HUES48 (cell line): ENCODE results near the gene GRK7.
"Not testable (repeated sequence)": the region's sequence is repeated elsewhere in the genome, so short reads cannot be mapped to it uniquely, and the experiment has no call there.

Source experiments
- H3K27ac ChIP-seq: one replicate; pipeline ENCODE4 v1.7.0; 2013; ENCODE audit warnings: low read depth, low read length, inconsistent platforms
- H3K27me3 ChIP-seq: 2 replicates; pipeline ENCODE4 v1.6.1; 2013; ENCODE audit warnings: mild to moderate bottlenecking, low read length; ENCODE audit not compliant: control insufficient read depth, insufficient read depth
- H3K36me3 ChIP-seq: 2 replicates; pipeline ENCODE4 v1.6.1; 2013; ENCODE audit warnings: low read length; ENCODE audit not compliant: control insufficient read depth, insufficient read depth
- H3K4me1 ChIP-seq: 2 replicates; pipeline ENCODE4 v1.6.1; 2013; ENCODE audit warnings: mild to moderate bottlenecking, low read length; ENCODE audit not compliant: control insufficient read depth, insufficient read depth
- H3K4me3 ChIP-seq: 2 replicates; pipeline ENCODE4 v1.5.1; 2013; ENCODE audit warnings: mild to moderate bottlenecking, low read depth, low read length
- H3K9ac ChIP-seq: 2 replicates; pipeline ENCODE4 v1.6.1; 2013; ENCODE audit warnings: mild to moderate bottlenecking, low read depth, low read length, moderate library complexity
- H3K9me3 ChIP-seq: 2 replicates; pipeline ENCODE4 v1.6.1; 2013; ENCODE audit warnings: low read length; ENCODE audit not compliant: control insufficient read depth, insufficient read depth

GRK7 gene

GRCh38 chr3:141754032-141754431 lies 9.2 kb upstream of the GRK7 start:
- H3K27me3 ChIP-seq, result no peaks in the 10 kb centered on the region
- H3K9ac ChIP-seq, result no peak overlapping the region
- no peaks in the 10 kb centered on the region for H3K9me3 ChIP-seq
- 0 out of 2 replicates have a peak, but pooled peaks cover 5% of the 10 kb centered on the region for H3K36me3 ChIP-seq
- H3K4me1 ChIP-seq, result peaks cover 4% of the 10 kb centered on the region; the same call in 1 of the 2 replicates
- H3K27ac ChIP-seq, result no peak overlapping the region
- H3K4me3 ChIP-seq, result no peak overlapping the region

- H3K4me3 ChIP-seq, result not testable (repeated sequence)
Measured at GRCh38 chr3:141762552-141762951, 656 bp upstream of the GRK7 start.

GRCh38 chr3:141764045-141764444 lies 837 bp downstream of the GRK7 start:
- Histone ChIP-seq H3K9ac (no peak overlapping the region), H3K36me3 (no peaks in the 10 kb centered on the region), H3K4me3 (no peak overlapping the region), H3K9me3 (0 out of 2 replicates have a peak, but pooled peaks cover 4% of the 10 kb centered on the region), H3K4me1 (no peaks in the 10 kb centered on the region), H3K27me3 (no peaks in the 10 kb centered on the region), H3K27ac (no peak overlapping the region)

More at GRCh38 chr3:141762552-141762951, 656 bp upstream of the GRK7 start:
- H3K4me1 ChIP-seq, H3K9me3 ChIP-seq, H3K9ac ChIP-seq, H3K27me3 ChIP-seq, H3K36me3 ChIP-seq: not testable (repeated sequence)
- peak overlapping the region; percentile 47 for H3K27ac ChIP-seq

- Histone ChIP-seq H3K9me3 (0 out of 2 replicates have a peak, but pooled peaks cover 4% of the 10 kb centered on the region), H3K36me3 (no peaks in the 10 kb centered on the region), H3K4me3 (no peak overlapping the region), H3K27ac (no peak overlapping the region), H3K27me3 (no peaks in the 10 kb centered on the region), H3K9ac (no peak overlapping the region), H3K4me1 (no peaks in the 10 kb centered on the region)
Measured at GRCh38 chr3:141764465-141764864, 1.3 kb downstream of the GRK7 start.

GRCh38 chr3:141764986-141765385 lies 1.8 kb downstream of the GRK7 start:
- Histone ChIP-seq H3K27ac (no peak overlapping the region), H3K9me3 (0 out of 2 replicates have a peak, but pooled peaks cover 4% of the 10 kb centered on the region), H3K4me3 (no peak overlapping the region), H3K4me1 (no peaks in the 10 kb centered on the region), H3K27me3 (no peaks in the 10 kb centered on the region), H3K9ac (no peak overlapping the region), H3K36me3 (no peaks in the 10 kb centered on the region)

- Histone ChIP-seq H3K36me3 (no peaks in the 10 kb centered on the region), H3K9ac (no peak overlapping the region), H3K9me3 (0 out of 2 replicates have a peak, but pooled peaks cover 4% of the 10 kb centered on the region), H3K27ac (no peak overlapping the region), H3K27me3 (no peaks in the 10 kb centered on the region), H3K4me1 (no peaks in the 10 kb centered on the region), H3K4me3 (no peak overlapping the region)
Measured at GRCh38 chr3:141767066-141767465, 3.9 kb downstream of the GRK7 start.

- H3K4me1 ChIP-seq, result no peaks in the 10 kb centered on the region
- no peak overlapping the region for H3K4me3 ChIP-seq
- no peak overlapping the region for H3K9ac ChIP-seq
- no peaks in the 10 kb centered on the region for H3K27me3 ChIP-seq
- H3K9me3 ChIP-seq, result no peaks in the 10 kb centered on the region
- no peak overlapping the region for H3K27ac ChIP-seq
- H3K36me3 ChIP-seq, result no peaks in the 10 kb centered on the region
Measured at GRCh38 chr3:141769221-141769894, 6.2 kb downstream of the GRK7 start.

- no peaks in the 10 kb centered on the region for H3K4me1 ChIP-seq
- no peaks in the 10 kb centered on the region for H3K9me3 ChIP-seq
- H3K4me3 ChIP-seq, result no peak overlapping the region
- H3K27me3 ChIP-seq, result no peaks in the 10 kb centered on the region
- H3K9ac ChIP-seq, result no peak overlapping the region
- no peak overlapping the region for H3K27ac ChIP-seq
- H3K36me3 ChIP-seq, result no peaks in the 10 kb centered on the region
Measured at GRCh38 chr3:141773676-141774075, 10.5 kb downstream of the GRK7 start.

GRCh38 chr3:141776376-141776775 lies 13.2 kb downstream of the GRK7 start:
- H3K4me3 ChIP-seq, result no peak overlapping the region
- no peaks in the 10 kb centered on the region for H3K27me3 ChIP-seq
- no peak overlapping the region for H3K9ac ChIP-seq
- no peaks in the 10 kb centered on the region for H3K4me1 ChIP-seq
- no peaks in the 10 kb centered on the region for H3K9me3 ChIP-seq
- no peak overlapping the region for H3K27ac ChIP-seq
- H3K36me3 ChIP-seq, result no peaks in the 10 kb centered on the region

- Histone ChIP-seq H3K9ac (no peak overlapping the region), H3K27me3 (no peaks in the 10 kb centered on the region), H3K4me3 (no peak overlapping the region), H3K36me3 (no peaks in the 10 kb centered on the region), H3K4me1 (no peaks in the 10 kb centered on the region), H3K9me3 (no peaks in the 10 kb centered on the region), H3K27ac (no peak overlapping the region)
Measured at GRCh38 chr3:141776885-141777284, 13.7 kb downstream of the GRK7 start.

GRCh38 chr3:141777957-141778813 lies 15.0 kb downstream of the GRK7 start:
- Histone ChIP-seq H3K36me3 (no peaks in the 10 kb centered on the region; the same call in 1 of the 2 replicates), H3K4me3 (no peak overlapping the region), H3K4me1 (no peaks in the 10 kb centered on the region), H3K27me3 (no peaks in the 10 kb centered on the region), H3K27ac (no peak overlapping the region), H3K9ac (no peak overlapping the region), H3K9me3 (no peaks in the 10 kb centered on the region)
